ENCODE data around the gene CLIP1. TPM values are rescaled to one million over a fixed set of nuclear protein-coding genes. Genes with fewer than 3 reads are reported as not detected.
"Not testable (repeated sequence)": the region's sequence is repeated elsewhere in the genome, so short reads cannot be mapped to it uniquely, and the experiment has no call there.

Gene CLIP1
- total RNA-seq, 2 experiments from 2014 or later = 50.7 to 51.3 TPM

- no peak overlapping the region for H3K27ac Mint-ChIP-seq
- peaks cover 3% of the 10 kb centered on the region for H3K27me3 Mint-ChIP-seq (ENCODE audit: low read depth)
- no peaks in the 10 kb centered on the region for H3K36me3 Mint-ChIP-seq (ENCODE audit: low read depth)
- DNase-seq = no peak
- CTCF ChIA-PET = interaction anchor here (0.6 to 1.2 kb wide), 5 partner anchors 13 to 182 kb away, joined by 3 to 5 read pairs (median 4); no protein-coding TSS in a partner anchor
- H3K4me3 Mint-ChIP-seq = no peak overlapping the region
- peaks cover 9% of the 10 kb centered on the region for H3K4me1 Mint-ChIP-seq (ENCODE audit: low read depth)
- no peaks in the 10 kb centered on the region for H3K9me3 Mint-ChIP-seq
- intact Hi-C loops (cut with micrococcal nuclease) = no loop called here
Measured at GRCh38 chr12:122427403-122427802, 4.9 kb upstream of the CLIP1 start.

GRCh38 chr12:122423258-122424165, 1.0 kb upstream of the CLIP1 start:
- H3K4me1 Mint-ChIP-seq (ENCODE audit: low read depth) = peaks cover 32% of the 10 kb centered on the region
- H3K36me3 Mint-ChIP-seq (ENCODE audit: low read depth) = no peaks in the 10 kb centered on the region
- peak overlapping the region; percentile 90 for H3K27ac Mint-ChIP-seq
- H3K9me3 Mint-ChIP-seq = no peaks in the 10 kb centered on the region
- H3K27me3 Mint-ChIP-seq (ENCODE audit: low read depth) = peaks cover 3% of the 10 kb centered on the region
- CTCF ChIA-PET = interaction anchor here (0.6 to 1.9 kb wide), 9 partner anchors 23 to 103 kb away, joined by 3 to 9 read pairs (median 4); partner anchors contain the start of gene RSRC2
- DNase-seq = peak; percentile 18
- intact Hi-C loops (cut with micrococcal nuclease) = loop anchor here (1.0 to 5.0 kb wide), 6 partner anchors 29 to 309 kb away; partner anchors contain the start of genes DIABLO, HCAR1, KNTC1 and RSRC2
- H3K4me3 Mint-ChIP-seq = peak overlapping the region; percentile 85

DNA sequence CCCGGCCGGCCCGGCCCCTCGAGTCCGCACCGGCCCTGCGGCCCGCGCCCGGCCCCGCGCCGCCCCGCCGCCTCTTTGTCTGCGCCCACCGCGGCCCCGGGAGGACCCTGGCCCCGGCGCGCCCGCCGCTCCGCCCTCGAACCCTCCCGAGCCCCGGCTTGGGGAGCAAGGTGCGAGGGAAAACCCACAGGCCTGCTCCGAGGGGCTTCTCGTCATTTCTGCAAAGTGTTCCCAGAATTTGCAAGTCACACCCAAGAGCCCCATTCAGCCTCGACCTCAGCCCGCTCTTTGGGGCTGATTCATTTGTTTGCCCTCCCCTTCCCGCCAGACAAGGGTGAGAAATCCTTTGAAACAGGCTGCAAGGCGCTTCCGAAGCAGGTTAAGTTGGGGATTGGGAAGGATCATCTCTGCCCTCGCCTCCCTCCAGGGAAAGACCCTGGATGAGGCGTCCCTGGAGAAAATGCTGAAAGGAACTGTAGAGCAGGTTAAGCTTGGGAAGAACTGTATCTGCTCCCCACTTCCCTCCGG, 325 bp upstream of the CLIP1 start:
- H3K9me3 Mint-ChIP-seq = no peaks in the 10 kb centered on the region
- H3K27me3 Mint-ChIP-seq (ENCODE audit: low read depth) = peaks cover 3% of the 10 kb centered on the region
- peak overlapping the region; percentile 90 for H3K27ac Mint-ChIP-seq
- CTCF ChIA-PET = interaction anchor here (0.6 to 1.9 kb wide), 10 partner anchors 16 to 103 kb away, joined by 3 to 18 read pairs (median 5); partner anchors contain the start of gene RSRC2
- H3K4me3 Mint-ChIP-seq = peak overlapping the region; percentile 85
- H3K36me3 Mint-ChIP-seq (ENCODE audit: low read depth) = no peaks in the 10 kb centered on the region
- peaks cover 37% of the 10 kb centered on the region for H3K4me1 Mint-ChIP-seq (ENCODE audit: low read depth)
- peak; percentile 81 for DNase-seq
- intact Hi-C loops (cut with micrococcal nuclease) = loop anchor here (1.0 to 5.0 kb wide), 7 partner anchors 30 to 330 kb away; partner anchors contain the start of genes DENR, DIABLO, HCAR1 and KNTC1

- H3K27ac Mint-ChIP-seq = peak overlapping the region; percentile 88
- no peaks in the 10 kb centered on the region for H3K9me3 Mint-ChIP-seq
- H3K36me3 Mint-ChIP-seq (ENCODE audit: low read depth) = no peaks in the 10 kb centered on the region
- peak overlapping the region; percentile 88 for H3K4me3 Mint-ChIP-seq
- H3K4me1 Mint-ChIP-seq (ENCODE audit: low read depth) = peaks cover 44% of the 10 kb centered on the region
- peak; percentile 50 for DNase-seq
- CTCF ChIA-PET = interaction anchor here (0.5 to 1.7 kb wide), 6 partner anchors 10 to 51 kb away, joined by 3 to 18 read pairs (median 5); no protein-coding TSS in a partner anchor
- intact Hi-C loops (cut with micrococcal nuclease) = loop anchor here (1.0 to 5.0 kb wide), 3 partner anchors 8 to 311 kb away; partner anchors contain the start of gene HCAR1
- peaks cover 3% of the 10 kb centered on the region for H3K27me3 Mint-ChIP-seq (ENCODE audit: low read depth)
Measured at GRCh38 chr12:122421187-122421820, 1.2 kb downstream of the CLIP1 start.

DNA sequence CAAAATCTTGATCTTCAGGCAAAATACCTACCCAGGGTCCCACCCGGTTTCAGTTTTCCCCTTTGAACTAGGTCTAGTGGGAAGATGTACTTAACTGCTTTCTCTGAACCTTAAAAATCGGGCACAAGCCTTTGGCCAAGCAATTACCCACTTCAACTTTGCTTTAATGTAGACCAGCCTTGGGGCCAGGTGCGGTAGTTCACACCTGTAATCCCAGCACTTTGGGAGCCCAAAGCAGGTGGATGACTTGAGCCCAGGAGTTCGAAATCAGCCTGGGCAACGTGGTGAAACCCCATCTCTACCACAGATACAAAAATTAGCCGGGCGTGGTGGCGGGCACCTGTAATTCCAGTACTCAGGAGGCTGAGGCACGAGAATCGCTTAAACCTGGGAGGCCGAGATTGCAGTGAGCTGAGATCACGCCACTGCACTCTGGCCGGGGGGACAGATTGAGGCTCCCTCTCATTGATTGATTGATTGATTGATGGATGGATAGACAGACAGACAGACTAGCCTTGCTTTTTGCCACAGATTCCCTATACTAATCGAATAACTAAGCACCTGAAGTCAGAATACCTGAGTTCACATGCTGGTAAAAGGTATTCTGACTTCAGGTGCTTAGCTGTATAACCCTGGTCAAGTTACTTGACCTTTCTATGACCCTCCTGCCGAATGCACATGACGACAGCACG, 1.9 kb downstream of the CLIP1 start:
- CTCF ChIA-PET = interaction anchor here (0.6 to 1.7 kb wide), 4 partner anchors 10 to 21 kb away, joined by 3 to 6 read pairs (median 4); no protein-coding TSS in a partner anchor
- Mint-ChIP-seq H3K27ac (no peak overlapping the region), H3K36me3 (ENCODE audit: low read depth) (peaks cover 1% of the 10 kb centered on the region), H3K4me1 (ENCODE audit: low read depth) (peaks cover 47% of the 10 kb centered on the region), H3K9me3 (no peaks in the 10 kb centered on the region), H3K4me3 (peak overlapping the region; percentile 88), H3K27me3 (ENCODE audit: low read depth) (peaks cover 3% of the 10 kb centered on the region)
- intact Hi-C loops (cut with micrococcal nuclease) = loop anchor here (1.0 to 5.0 kb wide), 3 partner anchors 7 to 312 kb away; partner anchors contain the start of gene HCAR1
- DNase-seq = no peak

DNA sequence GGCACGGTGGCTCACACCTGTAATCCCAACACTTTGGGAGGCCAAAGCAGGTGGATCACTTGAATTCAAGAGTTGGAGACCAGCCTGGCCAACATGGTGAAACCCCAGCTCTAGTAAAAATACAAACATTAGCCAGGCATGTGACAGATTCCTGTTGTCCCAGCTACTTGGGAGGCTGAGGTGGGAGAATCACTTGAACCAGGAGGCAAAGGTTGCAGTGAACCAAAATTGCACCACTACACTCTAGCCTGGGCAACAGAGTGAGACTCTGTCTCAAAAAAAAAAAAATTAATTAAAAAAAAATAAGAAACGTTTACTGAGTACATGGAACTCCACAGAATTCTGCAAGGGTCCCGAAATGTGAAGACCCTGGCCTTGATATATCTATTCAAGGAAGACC, 3.4 kb downstream of the CLIP1 start:
- H3K4me1 Mint-ChIP-seq (ENCODE audit: low read depth) = peaks cover 50% of the 10 kb centered on the region
- intact Hi-C loops (cut with micrococcal nuclease); H3K27me3 Mint-ChIP-seq (ENCODE audit: low read depth); H3K27ac Mint-ChIP-seq; H3K4me3 Mint-ChIP-seq; H3K9me3 Mint-ChIP-seq; DNase-seq; H3K36me3 Mint-ChIP-seq (ENCODE audit: low read depth): not testable (repeated sequence)
- CTCF ChIA-PET = interaction anchor here (0.6 to 1.3 kb wide), 2 partner anchors 19 to 149 kb away, joined by 3 to 10 read pairs; no protein-coding TSS in a partner anchor

DNA sequence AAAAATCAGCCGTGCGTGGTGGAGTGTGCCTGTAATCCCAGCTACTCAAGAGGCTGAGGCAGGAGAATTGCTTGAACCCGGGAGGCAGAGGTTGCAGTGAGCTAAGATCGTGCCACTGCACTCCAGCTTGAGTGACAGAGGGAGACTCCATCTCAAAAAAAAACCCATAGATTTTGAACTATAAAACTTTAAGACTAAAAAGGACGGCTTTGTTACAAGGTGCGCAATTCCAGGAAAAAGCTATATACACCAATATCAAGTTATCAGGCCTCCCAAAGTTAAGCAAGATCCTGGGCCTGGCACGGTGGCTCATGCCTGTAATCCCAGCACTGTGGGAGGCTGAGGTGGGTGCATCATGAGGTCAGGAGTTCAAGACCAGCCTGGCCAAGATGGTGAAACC, 6.8 kb downstream of the CLIP1 start:
- H3K4me3 Mint-ChIP-seq; DNase-seq; H3K27me3 Mint-ChIP-seq (ENCODE audit: low read depth); H3K27ac Mint-ChIP-seq; H3K36me3 Mint-ChIP-seq (ENCODE audit: low read depth); H3K9me3 Mint-ChIP-seq; intact Hi-C loops (cut with micrococcal nuclease): not testable (repeated sequence)
- H3K4me1 Mint-ChIP-seq (ENCODE audit: low read depth) = peaks cover 60% of the 10 kb centered on the region
- CTCF ChIA-PET = interaction anchor here (0.9 to 2.9 kb wide), 3 partner anchors 13 to 34 kb away, joined by 3 to 10 read pairs (median 4); no protein-coding TSS in a partner anchor

GRCh38 chr12:122413516-122414404, 8.7 kb downstream of the CLIP1 start:
- Mint-ChIP-seq H3K4me1 (ENCODE audit: low read depth) (peaks cover 50% of the 10 kb centered on the region), H3K27me3 (ENCODE audit: low read depth) (no peaks in the 10 kb centered on the region), H3K36me3 (ENCODE audit: low read depth) (peaks cover 1% of the 10 kb centered on the region), H3K4me3 (peak overlapping the region; percentile 59), H3K9me3 (no peaks in the 10 kb centered on the region), H3K27ac (peak overlapping the region; percentile 97)
- CTCF ChIA-PET = interaction anchor here (0.7 to 4.2 kb wide), 5 partner anchors 11 to 59 kb away, joined by 3 to 17 read pairs (median 4); no protein-coding TSS in a partner anchor
- intact Hi-C loops (cut with micrococcal nuclease) = loop anchor here (1.0 to 5.0 kb wide), 2 partner anchors 8 to 484 kb away; partner anchors contain the start of gene VPS37B
- DNase-seq = no peak

DNA sequence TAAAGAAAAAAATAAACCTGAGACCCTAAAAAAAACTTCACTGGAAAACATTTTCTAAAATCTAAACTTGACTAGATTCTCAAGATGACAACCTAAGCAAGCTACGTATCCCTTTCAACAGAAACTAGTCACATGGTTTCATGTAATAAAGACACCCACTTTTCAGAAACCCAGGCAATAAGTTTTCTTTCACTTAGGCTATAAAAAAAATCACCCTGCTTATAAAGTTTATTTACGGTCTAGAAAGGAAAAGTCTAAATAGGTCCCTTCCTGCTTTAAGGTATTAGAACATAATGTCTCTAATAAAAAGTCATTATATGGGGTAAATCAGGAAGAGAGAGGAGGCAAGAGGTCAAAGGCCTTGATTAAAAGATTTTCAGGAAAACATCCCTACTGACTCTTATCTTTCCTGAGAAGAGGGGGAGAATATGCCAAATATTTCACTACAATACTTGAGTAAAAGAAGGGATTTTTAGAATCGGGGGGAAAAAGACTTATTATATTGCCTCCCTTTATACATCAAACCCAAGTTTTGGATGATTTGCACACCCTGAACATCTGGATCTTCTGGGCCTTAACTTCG, 9.5 kb downstream of the CLIP1 start:
- Mint-ChIP-seq H3K27me3 (ENCODE audit: low read depth) (no peaks in the 10 kb centered on the region), H3K4me1 (ENCODE audit: low read depth) (peaks cover 46% of the 10 kb centered on the region), H3K36me3 (ENCODE audit: low read depth) (peaks cover 1% of the 10 kb centered on the region), H3K9me3 (no peaks in the 10 kb centered on the region), H3K27ac (peak overlapping the region; percentile 97), H3K4me3 (peak overlapping the region; percentile 59)
- DNase-seq = no peak
- CTCF ChIA-PET = interaction anchor here (0.7 to 4.2 kb wide), 4 partner anchors 10 to 58 kb away, joined by 3 to 17 read pairs (median 8); no protein-coding TSS in a partner anchor
- intact Hi-C loops (cut with micrococcal nuclease) = loop anchor here (1.0 to 5.0 kb wide), 3 partner anchors 8 to 484 kb away; partner anchors contain the start of gene VPS37B

- H3K9me3 Mint-ChIP-seq = no peaks in the 10 kb centered on the region
- peaks cover 2% of the 10 kb centered on the region for H3K36me3 Mint-ChIP-seq (ENCODE audit: low read depth)
- H3K4me1 Mint-ChIP-seq (ENCODE audit: low read depth) = peaks cover 54% of the 10 kb centered on the region
- CTCF ChIA-PET = interaction anchor here (0.6 to 4.2 kb wide), 6 partner anchors 8 to 145 kb away, joined by 3 to 17 read pairs (median 5); no protein-coding TSS in a partner anchor
- H3K27ac Mint-ChIP-seq = peak overlapping the region; percentile 85
- no peaks in the 10 kb centered on the region for H3K27me3 Mint-ChIP-seq (ENCODE audit: low read depth)
- H3K4me3 Mint-ChIP-seq = no peak overlapping the region
- no peak for DNase-seq
- intact Hi-C loops (cut with micrococcal nuclease) = loop anchor here (5.0 kb wide), 1 partner anchor 486 kb away; the partner anchor contains the start of gene VPS37B
Measured at GRCh38 chr12:122411537-122411936, 10.9 kb downstream of the CLIP1 start.

Measured in activated naive CD4-positive, alpha-beta T cell treated with anti-CD3 and anti-CD28 coated beads for 36 hours (primary cell).